WTC11 (cell line): ENCODE results near the gene PACSIN1. TPM values are rescaled to one million over a fixed set of nuclear protein-coding genes. Genes with fewer than 3 reads are reported as not detected.

ENCODE experiments used
- ATAC-seq: fragments of 200-7000 bp; cut with Tn5 transposase; 2 replicates; pipeline ENCODE4 v1.10.0; 2021; ENCODE audit warnings: mild to moderate bottlenecking, moderate library complexity
- CTCF ChIA-PET: fragments of 300-600 bp; sonication (Branson Sonifier 250); formaldehyde crosslinking; loops from one replicate; lab custom pipeline; 2021; ENCODE audit warnings: antibody characterized with exemption; lab: Charles Lee
- POLR2A ChIA-PET: fragments of 350-600 bp; sonication (Branson Sonifier 250); formaldehyde crosslinking; loops from one replicate; lab custom pipeline; 2021; ENCODE audit warnings: antibody characterized with exemption; lab: Charles Lee
- DNase-seq: peaks from one replicate; pipeline ENCODE4 v3.0.0; 2021; ENCODE audit warnings: low spot score
- H3K27ac Mint-ChIP-seq: 2 replicates; pipeline ENCODE4 v1.8.0; 2021; ENCODE audit warnings: mixed read lengths
- H3K27me3 Mint-ChIP-seq: 2 replicates; pipeline ENCODE4 v1.8.0; 2021; ENCODE audit warnings: low read depth, mild to moderate bottlenecking, moderate library complexity, mixed read lengths
- H3K36me3 Mint-ChIP-seq: 2 replicates; pipeline ENCODE4 v1.8.0; 2021; ENCODE audit warnings: mixed read lengths
- H3K4me1 Mint-ChIP-seq: 2 replicates; pipeline ENCODE4 v1.8.0; 2022; ENCODE audit warnings: mixed read lengths
- H3K4me3 Mint-ChIP-seq: 2 replicates; pipeline ENCODE4 v1.8.0; 2021; ENCODE audit warnings: mild to moderate bottlenecking, moderate library complexity, mixed read lengths
- H3K9me3 Mint-ChIP-seq: 2 replicates; pipeline ENCODE4 v1.8.0; 2021; ENCODE audit warnings: mixed read lengths
- ATF2 ChIP-seq: sonication (generic); formaldehyde crosslinking; IDR thresholded peaks from 2 replicates; pipeline ENCODE4 v1.8.1; 2022; ENCODE audit warnings: low read depth, missing genetic modification reagents, borderline replicate concordance
- CTCF ChIP-seq: fragments of 200-600 bp; IDR thresholded peaks from 2 replicates; pipeline ENCODE4 v1.8.0; 2022; ENCODE audit warnings: antibody characterized with exemption
- FOXJ3 ChIP-seq: sonication (generic); formaldehyde crosslinking; IDR thresholded peaks from 2 replicates; pipeline ENCODE4 v1.9.0; 2021; ENCODE audit warnings: missing genetic modification reagents, mild to moderate bottlenecking, borderline replicate concordance
- GABPB1 ChIP-seq: sonication (generic); formaldehyde crosslinking; IDR thresholded peaks from 2 replicates; pipeline ENCODE4 v1.8.1; 2023; ENCODE audit warnings: mild to moderate bottlenecking, missing genetic modification reagents
- GRHL2 ChIP-seq: fragments of 250-450 bp; sonication (Bioruptor Pico); IDR thresholded peaks from 2 replicates; pipeline ENCODE4 v1.8.0; 2022; ENCODE audit warnings: mild to moderate bottlenecking, moderate library complexity; ENCODE audit not compliant: insufficient replicate concordance, severe bottlenecking
- GTF2I ChIP-seq: fragments of 250-450 bp; sonication (Bioruptor Pico); conservative IDR thresholded peaks from 2 replicates; pipeline ENCODE4 v1.4.0; 2021; ENCODE audit warnings: mild to moderate bottlenecking
- HMGA2 ChIP-seq: fragments of 250-450 bp; sonication (Bioruptor Pico); IDR thresholded peaks from 2 replicates; pipeline ENCODE4 v1.4.0; 2021; ENCODE audit warnings: mild to moderate bottlenecking, moderate library complexity
- KAT7 ChIP-seq: sonication (generic); formaldehyde crosslinking; IDR thresholded peaks from 2 replicates; pipeline ENCODE4 v1.8.1; 2023; ENCODE audit warnings: missing genetic modification reagents, mild to moderate bottlenecking, borderline replicate concordance
- MAX ChIP-seq: sonication (generic); formaldehyde crosslinking; IDR thresholded peaks from 2 replicates; pipeline ENCODE4 v1.8.0; 2022; ENCODE audit warnings: mild to moderate bottlenecking, missing genetic modification reagents
- NFATC4 ChIP-seq: fragments of 250-450 bp; sonication (Bioruptor Pico); IDR thresholded peaks from 2 replicates; pipeline ENCODE4 v1.9.0; 2021; ENCODE audit warnings: mild to moderate bottlenecking
- NFYB ChIP-seq: sonication (generic); formaldehyde crosslinking; conservative IDR thresholded peaks from 2 replicates; pipeline ENCODE4 v1.8.0; 2022; ENCODE audit warnings: low read depth, missing genetic modification reagents
- NR2C2 ChIP-seq: sonication (generic); formaldehyde crosslinking; IDR thresholded peaks from 2 replicates; pipeline ENCODE4 v1.8.0; 2022; ENCODE audit warnings: mild to moderate bottlenecking, missing genetic modification reagents
- NR3C1 ChIP-seq: sonication (generic); formaldehyde crosslinking; conservative IDR thresholded peaks from 2 replicates; pipeline ENCODE4 v1.8.1; 2023; ENCODE audit warnings: low read depth, mild to moderate bottlenecking, missing genetic modification reagents
- RORB ChIP-seq: fragments of 250-450 bp; sonication (Bioruptor Pico); IDR thresholded peaks from 2 replicates; pipeline ENCODE4 v1.9.0; 2021; ENCODE audit warnings: mild to moderate bottlenecking
- ZBTB21 ChIP-seq: sonication (generic); formaldehyde crosslinking; IDR thresholded peaks from 2 replicates; pipeline ENCODE4 v1.8.1; 2023; ENCODE audit warnings: mild to moderate bottlenecking, missing genetic modification reagents, borderline replicate concordance
- total RNA-seq: library from RNA; stranded (reverse); gene quantifications from 3 replicates; pipeline ENCODE4 v1.2.3, GENCODE V29; 2021
- TF ChIP-seq, protein P1 (sequence below): sonication (generic); formaldehyde crosslinking; IDR thresholded peaks from 2 replicates; pipeline ENCODE4 v1.8.0; 2022; ENCODE audit warnings: mild to moderate bottlenecking, missing genetic modification reagents
- TF ChIP-seq, protein P2 (sequence below): fragments of 250-450 bp; sonication (Bioruptor Pico); IDR thresholded peaks from 2 replicates; pipeline ENCODE4 v2.1.2; 2022; ENCODE audit warnings: mild to moderate bottlenecking, moderate library complexity
- TF ChIP-seq, protein P3 (sequence below): sonication (generic); formaldehyde crosslinking; IDR thresholded peaks from 2 replicates; pipeline ENCODE4 v1.8.1; 2023; ENCODE audit warnings: mild to moderate bottlenecking, missing genetic modification reagents, moderate library complexity
- TF ChIP-seq, protein P4 (sequence below): sonication (generic); formaldehyde crosslinking; IDR thresholded peaks from 2 replicates; pipeline ENCODE4 v1.8.1; 2022; ENCODE audit warnings: mild to moderate bottlenecking, missing genetic modification reagents, moderate library complexity, borderline replicate concordance
- TF ChIP-seq, protein P5 (sequence below): fragments of 250-450 bp; sonication (Bioruptor Pico); IDR thresholded peaks from 2 replicates; pipeline ENCODE4 v1.9.0; 2021; ENCODE audit warnings: mild to moderate bottlenecking, borderline replicate concordance

Gene PACSIN1
- total RNA-seq, 1 experiment from 2014 or later = 12.6 TPM

- no peak for TF ChIP-seq GABPB1 (CRISPR knock-in tag)
- TF ChIP-seq HMGA2 (CRISPR knock-in tag) = no peak
These were observed 97.6 kb downstream of the PACSIN1 start (continued) for GRCh38 chr6:34563513-34563870.

- no peak for DNase-seq
- no peak overlapping the region for H3K27ac Mint-ChIP-seq
- no peak for ATAC-seq
- POLR2A ChIA-PET = interaction anchor here (0.8 kb wide), 1 partner anchor 10 kb away, joined by 3 read pairs; no protein-coding TSS in a partner anchor
- TF ChIP-seq GRHL2 (CRISPR knock-in tag) (no peak), GTF2I (CRISPR knock-in tag) (no peak), ZBTB21 (CRISPR knock-in tag) (no peak), NR3C1 (CRISPR knock-in tag) (no peak)
- TF ChIP-seq, all 79 proteins: peak for 0
- CTCF ChIA-PET = interaction anchor here (0.6 to 2.0 kb wide), 3 partner anchors 11 to 45 kb away, joined by 3 to 5 read pairs (median 5); no protein-coding TSS in a partner anchor
- Mint-ChIP-seq H3K36me3 (no peaks in the 10 kb centered on the region), H3K4me1 (peaks cover 26% of the 10 kb centered on the region), H3K9me3 (no peaks in the 10 kb centered on the region), H3K27me3 (no peaks in the 10 kb centered on the region; the same call in 1 of the 2 replicates), H3K4me3 (no peak overlapping the region)
These were observed 98.3 kb downstream of the PACSIN1 start for GRCh38 chr6:34564181-34564580.

GRCh38 chr6:34565722-34566137 is 99.9 kb downstream of the PACSIN1 start:
- Mint-ChIP-seq H3K9me3 (no peaks in the 10 kb centered on the region), H3K4me3 (no peak overlapping the region), H3K27ac (peak overlapping the region; percentile 57; the same call in 1 of the 2 replicates), H3K36me3 (no peaks in the 10 kb centered on the region), H3K4me1 (peaks cover 14% of the 10 kb centered on the region), H3K27me3 (no peaks in the 10 kb centered on the region)
- ChIA-PET CTCF (interaction anchor here (0.6 to 1.7 kb wide), 10 partner anchors 8 to 106 kb away, joined by 3 to 9 read pairs (median 3); partner anchors contain the start of gene SPDEF), POLR2A (no interaction called here)
- ATAC-seq = peak; percentile 64
- no peak for DNase-seq
- TF ChIP-seq KAT7 (CRISPR knock-in tag) (no peak), FOXJ3 (CRISPR knock-in tag) (no peak), NFYB (CRISPR knock-in tag) (no peak), RORB (CRISPR knock-in tag) (no peak), GTF2I (CRISPR knock-in tag) (no peak), MAX (no peak), NR3C1 (CRISPR knock-in tag) (no peak), CTCF (no peak), NFATC4 (CRISPR knock-in tag) (no peak), NR2C2 (no peak), ATF2 (CRISPR knock-in tag) (no peak)
- TF ChIP-seq, protein P1, sequence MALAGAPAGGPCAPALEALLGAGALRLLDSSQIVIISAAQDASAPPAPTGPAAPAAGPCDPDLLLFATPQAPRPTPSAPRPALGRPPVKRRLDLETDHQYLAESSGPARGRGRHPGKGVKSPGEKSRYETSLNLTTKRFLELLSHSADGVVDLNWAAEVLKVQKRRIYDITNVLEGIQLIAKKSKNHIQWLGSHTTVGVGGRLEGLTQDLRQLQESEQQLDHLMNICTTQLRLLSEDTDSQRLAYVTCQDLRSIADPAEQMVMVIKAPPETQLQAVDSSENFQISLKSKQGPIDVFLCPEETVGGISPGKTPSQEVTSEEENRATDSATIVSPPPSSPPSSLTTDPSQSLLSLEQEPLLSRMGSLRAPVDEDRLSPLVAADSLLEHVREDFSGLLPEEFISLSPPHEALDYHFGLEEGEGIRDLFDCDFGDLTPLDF (CRISPR knock-in tag) = no peak
- TF ChIP-seq, protein P2, sequence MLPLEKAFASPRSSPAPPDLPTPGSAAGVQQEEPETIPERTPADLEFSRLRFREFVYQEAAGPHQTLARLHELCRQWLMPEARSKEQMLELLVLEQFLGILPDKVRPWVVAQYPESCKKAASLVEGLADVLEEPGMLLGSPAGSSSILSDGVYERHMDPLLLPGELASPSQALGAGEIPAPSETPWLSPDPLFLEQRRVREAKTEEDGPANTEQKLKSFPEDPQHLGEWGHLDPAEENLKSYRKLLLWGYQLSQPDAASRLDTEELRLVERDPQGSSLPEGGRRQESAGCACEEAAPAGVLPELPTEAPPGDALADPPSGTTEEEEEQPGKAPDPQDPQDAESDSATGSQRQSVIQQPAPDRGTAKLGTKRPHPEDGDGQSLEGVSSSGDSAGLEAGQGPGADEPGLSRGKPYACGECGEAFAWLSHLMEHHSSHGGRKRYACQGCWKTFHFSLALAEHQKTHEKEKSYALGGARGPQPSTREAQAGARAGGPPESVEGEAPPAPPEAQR (CRISPR knock-in tag) = no peak
- TF ChIP-seq, protein P3, sequence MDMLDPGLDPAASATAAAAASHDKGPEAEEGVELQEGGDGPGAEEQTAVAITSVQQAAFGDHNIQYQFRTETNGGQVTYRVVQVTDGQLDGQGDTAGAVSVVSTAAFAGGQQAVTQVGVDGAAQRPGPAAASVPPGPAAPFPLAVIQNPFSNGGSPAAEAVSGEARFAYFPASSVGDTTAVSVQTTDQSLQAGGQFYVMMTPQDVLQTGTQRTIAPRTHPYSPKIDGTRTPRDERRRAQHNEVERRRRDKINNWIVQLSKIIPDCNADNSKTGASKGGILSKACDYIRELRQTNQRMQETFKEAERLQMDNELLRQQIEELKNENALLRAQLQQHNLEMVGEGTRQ (CRISPR knock-in tag) = no peak
- TF ChIP-seq, protein P4, sequence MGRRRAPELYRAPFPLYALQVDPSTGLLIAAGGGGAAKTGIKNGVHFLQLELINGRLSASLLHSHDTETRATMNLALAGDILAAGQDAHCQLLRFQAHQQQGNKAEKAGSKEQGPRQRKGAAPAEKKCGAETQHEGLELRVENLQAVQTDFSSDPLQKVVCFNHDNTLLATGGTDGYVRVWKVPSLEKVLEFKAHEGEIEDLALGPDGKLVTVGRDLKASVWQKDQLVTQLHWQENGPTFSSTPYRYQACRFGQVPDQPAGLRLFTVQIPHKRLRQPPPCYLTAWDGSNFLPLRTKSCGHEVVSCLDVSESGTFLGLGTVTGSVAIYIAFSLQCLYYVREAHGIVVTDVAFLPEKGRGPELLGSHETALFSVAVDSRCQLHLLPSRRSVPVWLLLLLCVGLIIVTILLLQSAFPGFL = no peak
- TF ChIP-seq, protein P5, sequence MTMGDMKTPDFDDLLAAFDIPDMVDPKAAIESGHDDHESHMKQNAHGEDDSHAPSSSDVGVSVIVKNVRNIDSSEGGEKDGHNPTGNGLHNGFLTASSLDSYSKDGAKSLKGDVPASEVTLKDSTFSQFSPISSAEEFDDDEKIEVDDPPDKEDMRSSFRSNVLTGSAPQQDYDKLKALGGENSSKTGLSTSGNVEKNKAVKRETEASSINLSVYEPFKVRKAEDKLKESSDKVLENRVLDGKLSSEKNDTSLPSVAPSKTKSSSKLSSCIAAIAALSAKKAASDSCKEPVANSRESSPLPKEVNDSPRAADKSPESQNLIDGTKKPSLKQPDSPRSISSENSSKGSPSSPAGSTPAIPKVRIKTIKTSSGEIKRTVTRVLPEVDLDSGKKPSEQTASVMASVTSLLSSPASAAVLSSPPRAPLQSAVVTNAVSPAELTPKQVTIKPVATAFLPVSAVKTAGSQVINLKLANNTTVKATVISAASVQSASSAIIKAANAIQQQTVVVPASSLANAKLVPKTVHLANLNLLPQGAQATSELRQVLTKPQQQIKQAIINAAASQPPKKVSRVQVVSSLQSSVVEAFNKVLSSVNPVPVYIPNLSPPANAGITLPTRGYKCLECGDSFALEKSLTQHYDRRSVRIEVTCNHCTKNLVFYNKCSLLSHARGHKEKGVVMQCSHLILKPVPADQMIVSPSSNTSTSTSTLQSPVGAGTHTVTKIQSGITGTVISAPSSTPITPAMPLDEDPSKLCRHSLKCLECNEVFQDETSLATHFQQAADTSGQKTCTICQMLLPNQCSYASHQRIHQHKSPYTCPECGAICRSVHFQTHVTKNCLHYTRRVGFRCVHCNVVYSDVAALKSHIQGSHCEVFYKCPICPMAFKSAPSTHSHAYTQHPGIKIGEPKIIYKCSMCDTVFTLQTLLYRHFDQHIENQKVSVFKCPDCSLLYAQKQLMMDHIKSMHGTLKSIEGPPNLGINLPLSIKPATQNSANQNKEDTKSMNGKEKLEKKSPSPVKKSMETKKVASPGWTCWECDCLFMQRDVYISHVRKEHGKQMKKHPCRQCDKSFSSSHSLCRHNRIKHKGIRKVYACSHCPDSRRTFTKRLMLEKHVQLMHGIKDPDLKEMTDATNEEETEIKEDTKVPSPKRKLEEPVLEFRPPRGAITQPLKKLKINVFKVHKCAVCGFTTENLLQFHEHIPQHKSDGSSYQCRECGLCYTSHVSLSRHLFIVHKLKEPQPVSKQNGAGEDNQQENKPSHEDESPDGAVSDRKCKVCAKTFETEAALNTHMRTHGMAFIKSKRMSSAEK (CRISPR knock-in tag) = no peak
